Measurements from ENCODE around the gene SLC25A15.
"Not testable (repeated sequence)": the region's sequence is repeated elsewhere in the genome, so short reads cannot be mapped to it uniquely, and the experiment has no call there.

SLC25A15 gene

GRCh38 chr13:40813667-40814454 is 24.4 kb downstream of the SLC25A15 start:
- peak; percentile 61 for DNase-seq (ENCODE audit: low spot score)

- DNase-seq (ENCODE audit: low spot score), result no peak
Observed at GRCh38 chr13:40814803-40815202, 25.4 kb downstream of the SLC25A15 start.

- DNase-seq (ENCODE audit: low spot score), result no peak
Observed at GRCh38 chr13:40818926-40819325, 29.5 kb downstream of the SLC25A15 start.

GRCh38 chr13:40819797-40820315 is 30.4 kb downstream of the SLC25A15 start:
- no peak for DNase-seq (ENCODE audit: low spot score)

GRCh38 chr13:40839725-40840124 is 50.3 kb downstream of the SLC25A15 start:
- not testable (repeated sequence) for DNase-seq (ENCODE audit: low spot score)

GRCh38 chr13:40840955-40841354 is 51.5 kb downstream of the SLC25A15 start:
- DNase-seq (ENCODE audit: low spot score), result not testable (repeated sequence)
